Muscle of leg (tissue), 11 donors: Measurements from ENCODE around the gene NCKAP1. TPM values are rescaled to one million over a fixed set of nuclear protein-coding genes. Genes with fewer than 3 reads are reported as not detected.
A peak's percentile ranks its signal among the peaks of the same experiment; 100 is the strongest.

Source experiments
- DNase-seq: peaks from one replicate; pipeline ENCODE4 v3.0.0; 2013
- H3K27ac ChIP-seq: one replicate; pipeline ENCODE4 v1.5.1; 2013; ENCODE audit warnings: mild to moderate bottlenecking, low read length, control low read depth
- H3K27me3 ChIP-seq: one replicate; pipeline ENCODE4 v1.6.1; 2013; ENCODE audit warnings: low read length; ENCODE audit not compliant: control insufficient read depth, insufficient read depth
- H3K36me3 ChIP-seq: one replicate; pipeline ENCODE4 v1.6.1; 2013; ENCODE audit warnings: low read length; ENCODE audit not compliant: control insufficient read depth, insufficient read depth
- H3K4me1 ChIP-seq: one replicate; pipeline ENCODE4 v1.6.1; 2013; ENCODE audit warnings: low read length; ENCODE audit not compliant: control insufficient read depth, insufficient read depth
- H3K4me3 ChIP-seq: one replicate; pipeline ENCODE4 v1.5.1; 2013; ENCODE audit warnings: low read length, control low read depth
- H3K9me3 ChIP-seq: replicated peaks from 2 replicates; pipeline ENCODE4 v1.6.1; 2013; ENCODE audit warnings: low read depth, low read length; ENCODE audit not compliant: control insufficient read depth
- WGBS: methylation state at CpG from one replicate; pipeline ENCODE4 v1.1.5; 2013; ENCODE audit warnings: missing lambda C conversion rate; ENCODE audit not compliant: insufficient coverage; 5-methylcytosine and 5-hydroxymethylcytosine counted together
- polyA plus RNA-seq, 8 donors: library from polyadenylated mRNA; unstranded; fragments of 120-200 nt; gene quantifications; one replicate each; pipeline versions ENCODE4 v1.2.1 to v1.2.3, GENCODE V29; 2013; ENCODE audit warnings: inconsistent platforms in 1 of 8, low replicate concordance in 1 of 8; ENCODE audit not compliant: insufficient read length in 8 of 8, insufficient read depth in 1 of 8
- total RNA-seq: library from RNA; stranded (reverse); fragments of 120-200 nt; gene quantifications from one replicate; pipeline ENCODE4 v1.2.4, GENCODE V29; 2013

The NCKAP1 gene
- total and polyA plus RNA-seq, 9 donors = 71.9 to 98.5 (median 82.7) TPM

GRCh38 chr2:182915369-182916326 lies 122.6 kb downstream of the NCKAP1 start:
- Histone ChIP-seq H3K4me3 (no peak overlapping the region), H3K9me3 (no peaks in the 10 kb centered on the region), H3K36me3 (peaks cover 32% of the 10 kb centered on the region), H3K27me3 (no peaks in the 10 kb centered on the region), H3K4me1 (no peaks in the 10 kb centered on the region), H3K27ac (peak overlapping the region; percentile 62)
- peak; percentile 77 for DNase-seq
- 60% methylated on average over 1 of the region's 6 CpGs for WGBS

- no peaks in the 10 kb centered on the region for H3K9me3 ChIP-seq
- no peak for DNase-seq
- no peaks in the 10 kb centered on the region for H3K27me3 ChIP-seq
- 50% methylated on average over 1 of the region's 1 CpG for WGBS
- peaks cover 35% of the 10 kb centered on the region for H3K36me3 ChIP-seq
- no peak overlapping the region for H3K4me3 ChIP-seq
- no peaks in the 10 kb centered on the region for H3K4me1 ChIP-seq
- H3K27ac ChIP-seq = peak overlapping the region; percentile 49
Measured at GRCh38 chr2:182914852-182915251, 123.4 kb downstream of the NCKAP1 start.

GRCh38 chr2:182913064-182913463 lies 125.2 kb downstream of the NCKAP1 start:
- no peak for DNase-seq
- Histone ChIP-seq H3K9me3 (no peaks in the 10 kb centered on the region), H3K27me3 (no peaks in the 10 kb centered on the region), H3K4me3 (no peak overlapping the region), H3K27ac (no peak overlapping the region), H3K36me3 (peaks cover 36% of the 10 kb centered on the region), H3K4me1 (no peaks in the 10 kb centered on the region)
- WGBS = 82% methylated on average over 1 of the region's 1 CpG

GRCh38 chr2:182912518-182912915 lies 125.7 kb downstream of the NCKAP1 start:
- no peak overlapping the region for H3K4me3 ChIP-seq
- no peaks in the 10 kb centered on the region for H3K9me3 ChIP-seq
- no CpG with 5 or more reads among the region's 3 CpGs for WGBS
- no peaks in the 10 kb centered on the region for H3K4me1 ChIP-seq
- H3K27ac ChIP-seq = no peak overlapping the region
- peaks cover 36% of the 10 kb centered on the region for H3K36me3 ChIP-seq
- H3K27me3 ChIP-seq = no peaks in the 10 kb centered on the region
- no peak for DNase-seq

- Histone ChIP-seq H3K4me1 (no peaks in the 10 kb centered on the region), H3K4me3 (no peak overlapping the region), H3K36me3 (peaks cover 36% of the 10 kb centered on the region), H3K27ac (no peak overlapping the region), H3K27me3 (no peaks in the 10 kb centered on the region), H3K9me3 (peaks cover 2% of the 10 kb centered on the region)
- no CpG with 5 or more reads among the region's 2 CpGs for WGBS
- no peak for DNase-seq
Measured at GRCh38 chr2:182911813-182912517, 126.3 kb downstream of the NCKAP1 start.

GRCh38 chr2:182910965-182911364 lies 127.3 kb downstream of the NCKAP1 start:
- no CpG with 5 or more reads among the region's 1 CpG for WGBS
- no peak overlapping the region for H3K27ac ChIP-seq

GRCh38 chr2:182907081-182907830 lies 131.0 kb downstream of the NCKAP1 start:
- DNase-seq = peak; percentile 55
- H3K4me3 ChIP-seq = no peak overlapping the region
- peaks cover 2% of the 10 kb centered on the region for H3K9me3 ChIP-seq
- 21% methylated on average over 2 of the region's 7 CpGs for WGBS
- H3K4me1 ChIP-seq = no peaks in the 10 kb centered on the region
- H3K27me3 ChIP-seq = no peaks in the 10 kb centered on the region
- H3K36me3 ChIP-seq = peaks cover 18% of the 10 kb centered on the region
- peak overlapping the region; percentile 33 for H3K27ac ChIP-seq

More at GRCh38 chr2:182910965-182911364, 127.3 kb downstream of the NCKAP1 start:
- no peak overlapping the region for H3K4me3 ChIP-seq
- no peaks in the 10 kb centered on the region for H3K4me1 ChIP-seq
- no peak for DNase-seq
- peaks cover 36% of the 10 kb centered on the region for H3K36me3 ChIP-seq
- H3K27me3 ChIP-seq = no peaks in the 10 kb centered on the region
- H3K9me3 ChIP-seq = peaks cover 2% of the 10 kb centered on the region

GRCh38 chr2:182906454-182906853 lies 131.8 kb downstream of the NCKAP1 start:
- H3K27me3 ChIP-seq = no peaks in the 10 kb centered on the region
- H3K4me3 ChIP-seq = no peak overlapping the region
- no peak overlapping the region for H3K27ac ChIP-seq
- H3K36me3 ChIP-seq = peaks cover 18% of the 10 kb centered on the region
- no peak for DNase-seq
- H3K4me1 ChIP-seq = no peaks in the 10 kb centered on the region
- peaks cover 2% of the 10 kb centered on the region for H3K9me3 ChIP-seq

GRCh38 chr2:182904844-182905243 lies 133.4 kb downstream of the NCKAP1 start:
- no peaks in the 10 kb centered on the region for H3K4me1 ChIP-seq
- H3K27me3 ChIP-seq = no peaks in the 10 kb centered on the region
- peaks cover 2% of the 10 kb centered on the region for H3K9me3 ChIP-seq
- no peak overlapping the region for H3K4me3 ChIP-seq
- DNase-seq = no peak
- no peak overlapping the region for H3K27ac ChIP-seq
- peaks cover 5% of the 10 kb centered on the region for H3K36me3 ChIP-seq
- WGBS = no CpG with 5 or more reads among the region's 1 CpG

GRCh38 chr2:182903566-182903965 lies 134.7 kb downstream of the NCKAP1 start:
- DNase-seq = no peak
- Histone ChIP-seq H3K9me3 (peaks cover 2% of the 10 kb centered on the region), H3K27me3 (no peaks in the 10 kb centered on the region), H3K4me1 (no peaks in the 10 kb centered on the region), H3K36me3 (peaks cover 2% of the 10 kb centered on the region), H3K27ac (no peak overlapping the region), H3K4me3 (no peak overlapping the region)
- WGBS = no CpG with 5 or more reads among the region's 2 CpGs
